ENCODE data around the gene PKHD1.

Gene PKHD1

DNA sequence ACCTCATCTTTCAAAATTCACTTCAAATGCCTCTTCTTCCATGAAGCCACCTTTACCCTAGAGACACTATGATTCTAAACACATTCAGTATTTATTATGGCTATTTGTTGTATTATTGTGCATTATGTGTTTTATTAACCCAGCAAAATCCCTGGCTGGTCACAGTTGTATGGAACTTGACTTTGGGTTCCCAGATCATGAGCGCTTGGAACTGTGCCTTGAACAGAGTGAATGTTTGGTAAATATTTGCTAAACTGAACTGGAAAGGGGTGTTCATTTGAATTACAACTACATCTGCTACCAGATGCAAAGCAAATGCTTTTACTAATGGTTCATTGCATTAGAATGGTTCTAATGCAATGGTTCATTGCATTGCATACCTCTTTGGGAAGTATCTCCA is 259.8 kb downstream of the PKHD1 start:
- no peak for ATAC-seq
- TF ChIP-seq ZNF8 (CRISPR knock-in tag; IDR thresholded peaks at IDR 0.05): no peak
- TF ChIP-seq RARB (CRISPR knock-in tag; IDR thresholded peaks at IDR 0.05): no peak
- TF ChIP-seq ZFP30 (CRISPR knock-in tag; IDR thresholded peaks at IDR 0.05): no peak
- TF ChIP-seq, protein P1, sequence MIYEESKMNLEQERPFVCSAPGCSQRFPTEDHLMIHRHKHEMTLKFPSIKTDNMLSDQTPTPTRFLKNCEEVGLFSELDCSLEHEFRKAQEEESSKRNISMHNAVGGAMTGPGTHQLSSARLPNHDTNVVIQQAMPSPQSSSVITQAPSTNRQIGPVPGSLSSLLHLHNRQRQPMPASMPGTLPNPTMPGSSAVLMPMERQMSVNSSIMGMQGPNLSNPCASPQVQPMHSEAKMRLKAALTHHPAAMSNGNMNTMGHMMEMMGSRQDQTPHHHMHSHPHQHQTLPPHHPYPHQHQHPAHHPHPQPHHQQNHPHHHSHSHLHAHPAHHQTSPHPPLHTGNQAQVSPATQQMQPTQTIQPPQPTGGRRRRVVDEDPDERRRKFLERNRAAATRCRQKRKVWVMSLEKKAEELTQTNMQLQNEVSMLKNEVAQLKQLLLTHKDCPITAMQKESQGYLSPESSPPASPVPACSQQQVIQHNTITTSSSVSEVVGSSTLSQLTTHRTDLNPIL (CRISPR knock-in tag; IDR thresholded peaks at IDR 0.05; ENCODE audit: low read depth): no peak
- no peak for TF ChIP-seq CSDC2 (CRISPR knock-in tag; IDR thresholded peaks at IDR 0.05)
- TF ChIP-seq GLIS3 (CRISPR knock-in tag; IDR thresholded peaks at IDR 0.05): no peak
- TF ChIP-seq, protein P2, sequence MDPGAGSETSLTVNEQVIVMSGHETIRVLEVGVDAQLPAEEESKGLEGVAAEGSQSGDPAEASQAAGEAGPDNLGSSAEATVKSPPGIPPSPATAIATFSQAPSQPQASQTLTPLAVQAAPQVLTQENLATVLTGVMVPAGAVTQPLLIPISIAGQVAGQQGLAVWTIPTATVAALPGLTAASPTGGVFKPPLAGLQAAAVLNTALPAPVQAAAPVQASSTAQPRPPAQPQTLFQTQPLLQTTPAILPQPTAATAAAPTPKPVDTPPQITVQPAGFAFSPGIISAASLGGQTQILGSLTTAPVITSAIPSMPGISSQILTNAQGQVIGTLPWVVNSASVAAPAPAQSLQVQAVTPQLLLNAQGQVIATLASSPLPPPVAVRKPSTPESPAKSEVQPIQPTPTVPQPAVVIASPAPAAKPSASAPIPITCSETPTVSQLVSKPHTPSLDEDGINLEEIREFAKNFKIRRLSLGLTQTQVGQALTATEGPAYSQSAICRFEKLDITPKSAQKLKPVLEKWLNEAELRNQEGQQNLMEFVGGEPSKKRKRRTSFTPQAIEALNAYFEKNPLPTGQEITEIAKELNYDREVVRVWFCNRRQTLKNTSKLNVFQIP (CRISPR knock-in tag; IDR thresholded peaks at IDR 0.05; ENCODE audit: borderline replicate concordance, low read depth): no peak
- TF ChIP-seq OSR1 (CRISPR knock-in tag; IDR thresholded peaks at IDR 0.05): no peak
- TF ChIP-seq ARNTL (CRISPR knock-in tag; IDR thresholded peaks at IDR 0.05; ENCODE audit: borderline replicate concordance, low read depth): no peak
- TF ChIP-seq PPARA (CRISPR knock-in tag; IDR thresholded peaks at IDR 0.05; ENCODE audit: borderline replicate concordance): no peak
- TF ChIP-seq ZFP3 (CRISPR knock-in tag; IDR thresholded peaks at IDR 0.05): no peak
- TF ChIP-seq, protein P3, sequence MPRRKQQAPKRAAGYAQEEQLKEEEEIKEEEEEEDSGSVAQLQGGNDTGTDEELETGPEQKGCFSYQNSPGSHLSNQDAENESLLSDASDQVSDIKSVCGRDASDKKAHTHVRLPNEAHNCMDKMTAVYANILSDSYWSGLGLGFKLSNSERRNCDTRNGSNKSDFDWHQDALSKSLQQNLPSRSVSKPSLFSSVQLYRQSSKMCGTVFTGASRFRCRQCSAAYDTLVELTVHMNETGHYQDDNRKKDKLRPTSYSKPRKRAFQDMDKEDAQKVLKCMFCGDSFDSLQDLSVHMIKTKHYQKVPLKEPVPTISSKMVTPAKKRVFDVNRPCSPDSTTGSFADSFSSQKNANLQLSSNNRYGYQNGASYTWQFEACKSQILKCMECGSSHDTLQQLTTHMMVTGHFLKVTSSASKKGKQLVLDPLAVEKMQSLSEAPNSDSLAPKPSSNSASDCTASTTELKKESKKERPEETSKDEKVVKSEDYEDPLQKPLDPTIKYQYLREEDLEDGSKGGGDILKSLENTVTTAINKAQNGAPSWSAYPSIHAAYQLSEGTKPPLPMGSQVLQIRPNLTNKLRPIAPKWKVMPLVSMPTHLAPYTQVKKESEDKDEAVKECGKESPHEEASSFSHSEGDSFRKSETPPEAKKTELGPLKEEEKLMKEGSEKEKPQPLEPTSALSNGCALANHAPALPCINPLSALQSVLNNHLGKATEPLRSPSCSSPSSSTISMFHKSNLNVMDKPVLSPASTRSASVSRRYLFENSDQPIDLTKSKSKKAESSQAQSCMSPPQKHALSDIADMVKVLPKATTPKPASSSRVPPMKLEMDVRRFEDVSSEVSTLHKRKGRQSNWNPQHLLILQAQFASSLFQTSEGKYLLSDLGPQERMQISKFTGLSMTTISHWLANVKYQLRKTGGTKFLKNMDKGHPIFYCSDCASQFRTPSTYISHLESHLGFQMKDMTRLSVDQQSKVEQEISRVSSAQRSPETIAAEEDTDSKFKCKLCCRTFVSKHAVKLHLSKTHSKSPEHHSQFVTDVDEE (CRISPR knock-in tag; IDR thresholded peaks at IDR 0.05): no peak
- TF ChIP-seq TCF4 (CRISPR knock-in tag; IDR thresholded peaks at IDR 0.05; ENCODE audit: borderline replicate concordance): no peak
- TF ChIP-seq BACH2 (CRISPR knock-in tag; IDR thresholded peaks at IDR 0.05; ENCODE audit: borderline replicate concordance): no peak
- TF ChIP-seq SNAI2 (CRISPR knock-in tag; IDR thresholded peaks at IDR 0.05): no peak
- TF ChIP-seq ISL1 (CRISPR knock-in tag; IDR thresholded peaks at IDR 0.05): no peak
- no peak for TF ChIP-seq TOX (CRISPR knock-in tag; IDR thresholded peaks at IDR 0.05; ENCODE audit: borderline replicate concordance)
- no peak for TF ChIP-seq ZNF565 (CRISPR knock-in tag; conservative IDR thresholded peaks at IDR 0.05; ENCODE audit: low read depth)

DNA sequence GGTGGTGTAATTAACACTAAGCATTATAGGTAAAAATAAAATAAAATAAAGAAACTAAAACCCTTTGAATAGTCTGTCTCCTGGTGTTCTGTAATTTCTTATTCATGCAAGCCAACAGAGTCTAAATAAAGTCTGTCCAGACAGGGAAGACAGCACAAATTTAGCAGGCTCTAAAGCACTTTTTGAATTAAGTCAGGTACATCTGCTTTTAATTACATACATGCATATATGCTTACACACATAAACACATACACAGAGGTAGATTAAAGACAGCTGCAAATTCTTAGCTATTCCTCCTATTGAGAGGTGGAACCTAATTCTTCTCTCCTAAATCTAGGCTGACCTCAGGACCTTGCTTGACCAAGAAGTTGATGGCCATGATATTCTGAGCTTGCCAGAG is 262.5 kb downstream of the PKHD1 start:
- no peak for ATAC-seq
- no peak for TF ChIP-seq OSR1 (CRISPR knock-in tag; IDR thresholded peaks at IDR 0.05)

DNA sequence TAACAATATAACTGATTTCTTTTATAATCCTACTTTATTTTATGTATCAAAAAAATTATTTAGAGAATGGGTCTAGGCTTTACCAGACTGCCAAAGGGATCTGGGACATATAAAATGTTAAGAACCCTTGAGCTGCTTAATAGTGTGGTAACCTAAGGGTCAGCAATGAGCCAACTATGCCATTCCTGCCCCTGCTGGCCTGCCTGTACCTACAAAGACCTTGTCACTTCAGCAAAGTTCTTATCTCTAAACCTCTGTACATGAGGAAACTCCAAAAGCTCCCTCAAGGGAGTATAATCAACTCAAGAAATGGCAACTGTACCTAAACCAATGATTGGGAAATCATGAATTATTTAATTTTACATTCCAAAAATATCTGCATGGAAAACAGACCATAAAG is 266.9 kb downstream of the PKHD1 start:
- TF ChIP-seq RARB (CRISPR knock-in tag; IDR thresholded peaks at IDR 0.05) (no peak), ZNF70 (CRISPR knock-in tag; IDR thresholded peaks at IDR 0.05) (no peak), ZNF8 (CRISPR knock-in tag; IDR thresholded peaks at IDR 0.05) (no peak), TCF4 (CRISPR knock-in tag; IDR thresholded peaks at IDR 0.05; ENCODE audit: borderline replicate concordance) (no peak), ISL1 (CRISPR knock-in tag; IDR thresholded peaks at IDR 0.05) (no peak), ZFP3 (CRISPR knock-in tag; IDR thresholded peaks at IDR 0.05) (no peak), OSR1 (CRISPR knock-in tag; IDR thresholded peaks at IDR 0.05) (no peak), ZNF565 (CRISPR knock-in tag; conservative IDR thresholded peaks at IDR 0.05; ENCODE audit: low read depth) (no peak), GLIS3 (CRISPR knock-in tag; IDR thresholded peaks at IDR 0.05) (no peak), SNAI2 (CRISPR knock-in tag; IDR thresholded peaks at IDR 0.05) (no peak)
- TF ChIP-seq, protein P2 (CRISPR knock-in tag; IDR thresholded peaks at IDR 0.05; ENCODE audit: borderline replicate concordance, low read depth): no peak
- TF ChIP-seq, protein P4, sequence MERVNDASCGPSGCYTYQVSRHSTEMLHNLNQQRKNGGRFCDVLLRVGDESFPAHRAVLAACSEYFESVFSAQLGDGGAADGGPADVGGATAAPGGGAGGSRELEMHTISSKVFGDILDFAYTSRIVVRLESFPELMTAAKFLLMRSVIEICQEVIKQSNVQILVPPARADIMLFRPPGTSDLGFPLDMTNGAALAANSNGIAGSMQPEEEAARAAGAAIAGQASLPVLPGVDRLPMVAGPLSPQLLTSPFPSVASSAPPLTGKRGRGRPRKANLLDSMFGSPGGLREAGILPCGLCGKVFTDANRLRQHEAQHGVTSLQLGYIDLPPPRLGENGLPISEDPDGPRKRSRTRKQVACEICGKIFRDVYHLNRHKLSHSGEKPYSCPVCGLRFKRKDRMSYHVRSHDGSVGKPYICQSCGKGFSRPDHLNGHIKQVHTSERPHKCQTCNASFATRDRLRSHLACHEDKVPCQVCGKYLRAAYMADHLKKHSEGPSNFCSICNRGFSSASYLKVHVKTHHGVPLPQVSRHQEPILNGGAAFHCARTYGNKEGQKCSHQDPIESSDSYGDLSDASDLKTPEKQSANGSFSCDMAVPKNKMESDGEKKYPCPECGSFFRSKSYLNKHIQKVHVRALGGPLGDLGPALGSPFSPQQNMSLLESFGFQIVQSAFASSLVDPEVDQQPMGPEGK (CRISPR knock-in tag; IDR thresholded peaks at IDR 0.05; ENCODE audit: borderline replicate concordance): no peak
- TF ChIP-seq, protein P1 (CRISPR knock-in tag; IDR thresholded peaks at IDR 0.05; ENCODE audit: low read depth): no peak
- no peak for ATAC-seq
